GOT3 (cell line): ENCODE measurements around the gene ZNF407.

Experiments
- DNase-seq: peaks from one replicate; lab custom pipeline; 2025; ENCODE audit warnings: mixed read lengths; lab: John Stamatoyannopoulos, UW

Gene ZNF407

GRCh38 chr18:74878267-74878666, 280.6 kb downstream of the ZNF407 start:
- DNase-seq, result no peak

GRCh38 chr18:74880706-74881278, 283.1 kb downstream of the ZNF407 start:
- no peak for DNase-seq

GRCh38 chr18:74892066-74892627, 294.5 kb downstream of the ZNF407 start:
- no peak for DNase-seq

- no peak for DNase-seq
Measured at GRCh38 chr18:74895686-74896085, 298.0 kb downstream of the ZNF407 start.

- DNase-seq, result no peak
Measured at GRCh38 chr18:74896390-74896991, 298.8 kb downstream of the ZNF407 start.

- DNase-seq, result no peak
Measured at GRCh38 chr18:74897971-74898657, 300.4 kb downstream of the ZNF407 start.

- no peak for DNase-seq
Measured at GRCh38 chr18:74898965-74899364, 301.3 kb downstream of the ZNF407 start.

GRCh38 chr18:74899554-74899953, 301.9 kb downstream of the ZNF407 start:
- no peak for DNase-seq

- no peak for DNase-seq
Measured at GRCh38 chr18:74901362-74902146, 303.9 kb downstream of the ZNF407 start.

- no peak for DNase-seq
Measured at GRCh38 chr18:74902147-74902455, 304.4 kb downstream of the ZNF407 start.

GRCh38 chr18:74905247-74905646, 307.6 kb downstream of the ZNF407 start:
- no peak for DNase-seq

- no peak for DNase-seq
Measured at GRCh38 chr18:74906184-74906583, 308.5 kb downstream of the ZNF407 start.

GRCh38 chr18:74914052-74914591, 316.5 kb downstream of the ZNF407 start:
- no peak for DNase-seq

- DNase-seq, result no peak
Measured at GRCh38 chr18:74914648-74915047, 317.0 kb downstream of the ZNF407 start.

- no peak for DNase-seq
Measured at GRCh38 chr18:74916773-74917393, 319.2 kb downstream of the ZNF407 start.

- DNase-seq, result no peak
Measured at GRCh38 chr18:74918276-74918790, 320.7 kb downstream of the ZNF407 start.

GRCh38 chr18:74921057-74921820, 323.6 kb downstream of the ZNF407 start:
- no peak for DNase-seq

- no peak for DNase-seq
Measured at GRCh38 chr18:74926051-74926450, 328.4 kb downstream of the ZNF407 start.

GRCh38 chr18:74928194-74928968, 330.7 kb downstream of the ZNF407 start:
- no peak for DNase-seq

- DNase-seq, result no peak
Measured at GRCh38 chr18:74929110-74929509, 331.4 kb downstream of the ZNF407 start.
